Activated CD4-positive, alpha-beta T cell treated with anti-CD3 and anti-CD28 coated beads, Interleukin-2, amount 50 U/mL, for 24 hours (primary cell): ENCODE results near the gene CREG2.
"Not testable (repeated sequence)": the region's sequence is repeated elsewhere in the genome, so short reads cannot be mapped to it uniquely, and the experiment has no call there.

Experiments used
- DNase-seq, 2 donors: peaks; one replicate each; pipeline ENCODE4 v3.0.0-alpha.2; 2020; ENCODE audit warnings: low read depth in 1 of 2, low spot score in 1 of 2

Gene CREG2

DNA sequence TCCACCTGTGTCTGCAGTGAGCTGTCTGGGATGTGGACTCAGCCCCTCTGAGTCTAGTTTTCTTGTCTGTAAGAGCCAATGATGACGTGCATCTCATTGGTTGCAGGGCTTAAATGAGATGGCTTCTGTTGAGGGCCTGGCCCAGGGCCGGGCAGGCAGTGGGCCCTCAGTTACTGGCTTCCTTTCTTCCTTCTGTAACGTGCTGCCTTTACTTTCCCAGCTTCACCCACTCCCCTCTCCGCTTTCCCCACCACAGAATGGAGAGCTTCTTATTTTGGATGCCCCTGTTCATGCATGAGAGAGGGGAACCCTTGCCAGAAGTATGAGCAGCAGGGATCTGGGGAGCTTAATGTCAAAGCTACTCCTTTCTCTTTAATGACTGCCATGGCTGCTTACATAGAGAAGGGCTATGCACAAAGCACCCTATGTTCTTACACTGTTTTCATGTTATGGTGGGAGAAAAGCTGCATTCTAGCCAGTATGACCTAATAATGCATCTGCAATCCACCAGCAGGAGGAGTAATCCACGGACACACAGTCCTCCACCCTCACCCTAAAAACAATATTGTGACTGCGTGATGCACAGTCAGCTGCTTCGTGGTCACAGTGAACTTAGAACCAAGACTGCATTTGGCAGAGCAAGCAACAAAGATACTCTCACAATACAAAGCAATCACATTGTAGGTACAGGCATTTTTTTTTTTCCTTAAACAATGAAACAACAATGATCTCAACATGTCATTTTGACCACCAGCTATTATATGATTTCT, 37.2 kb downstream of the CREG2 start:
- no peak for DNase-seq

DNA sequence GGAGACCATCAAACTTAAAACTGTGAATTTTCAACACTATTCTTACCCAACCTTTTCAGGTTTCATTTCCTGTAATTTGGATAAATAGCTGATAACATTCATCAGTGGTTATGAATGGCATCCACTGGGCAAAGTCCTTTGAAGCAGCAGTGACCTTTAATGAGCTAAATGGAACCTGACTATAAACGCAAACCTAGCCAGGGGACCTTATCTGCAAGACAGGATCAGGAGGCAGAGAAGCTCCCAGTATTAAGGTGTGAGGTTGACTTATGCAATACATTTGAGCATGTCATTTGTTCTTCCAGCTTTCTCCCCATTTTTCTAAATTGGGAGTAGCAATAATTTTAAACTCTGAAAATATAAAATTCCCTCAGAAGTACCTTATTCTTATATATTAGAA, 38.4 kb downstream of the CREG2 start:
- no peak for DNase-seq

- no peak for DNase-seq
Measured at GRCh38 chr2:101346909-101347308, 40.4 kb downstream of the CREG2 start.

GRCh38 chr2:101344137-101344536, 43.2 kb downstream of the CREG2 start:
- no peak for DNase-seq

DNA sequence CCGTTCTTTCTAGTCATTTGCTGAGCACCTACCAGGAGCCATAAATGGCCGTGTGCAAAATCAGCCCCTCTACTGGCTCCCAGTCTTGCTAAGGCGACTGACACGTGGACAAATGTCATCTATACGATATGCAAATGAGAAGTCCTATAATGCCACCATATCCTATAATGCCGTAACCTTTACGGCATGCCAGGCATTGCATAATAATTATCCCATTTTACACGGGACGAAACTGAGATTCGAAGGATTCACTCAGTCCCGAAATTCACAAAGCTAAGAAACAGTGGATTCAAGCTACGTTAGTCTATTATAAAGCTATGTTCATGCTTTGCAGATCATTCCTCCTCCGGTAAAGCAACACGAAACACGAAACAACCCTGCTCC, 44.7 kb downstream of the CREG2 start:
- no peak for DNase-seq

GRCh38 chr2:101341901-101342624, 45.2 kb downstream of the CREG2 start:
- peak; percentile 56 to 59 for DNase-seq

- no peak for DNase-seq
Measured at GRCh38 chr2:101341421-101341820, 45.9 kb downstream of the CREG2 start.

DNA sequence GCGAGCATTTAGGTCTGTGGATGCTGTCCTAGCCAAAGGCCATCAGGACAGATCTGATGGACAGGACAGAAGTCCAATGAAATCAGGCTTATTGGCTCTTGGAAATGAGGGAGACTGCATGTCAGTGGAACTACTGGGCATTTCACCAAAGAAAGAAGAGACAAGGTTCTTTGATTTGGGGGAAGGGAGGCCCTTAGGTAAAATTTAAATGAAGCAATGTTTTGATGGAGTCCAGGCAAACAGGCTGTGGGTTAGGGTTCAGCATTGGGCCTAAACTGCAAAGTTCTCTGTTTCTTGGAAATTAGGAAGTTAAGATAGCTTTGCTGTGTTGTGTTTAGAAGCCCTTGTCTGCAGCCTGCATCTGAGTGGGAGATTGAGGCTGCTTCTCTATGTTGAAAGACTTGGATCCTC, 47.2 kb downstream of the CREG2 start:
- no peak for DNase-seq

GRCh38 chr2:101339266-101339880, 47.9 kb downstream of the CREG2 start:
- DNase-seq = no peak

- DNase-seq = no peak
Measured at GRCh38 chr2:101337877-101338276, 49.4 kb downstream of the CREG2 start.

- DNase-seq = no peak
Measured at GRCh38 chr2:101332885-101333766, 54.2 kb downstream of the CREG2 start.

DNA sequence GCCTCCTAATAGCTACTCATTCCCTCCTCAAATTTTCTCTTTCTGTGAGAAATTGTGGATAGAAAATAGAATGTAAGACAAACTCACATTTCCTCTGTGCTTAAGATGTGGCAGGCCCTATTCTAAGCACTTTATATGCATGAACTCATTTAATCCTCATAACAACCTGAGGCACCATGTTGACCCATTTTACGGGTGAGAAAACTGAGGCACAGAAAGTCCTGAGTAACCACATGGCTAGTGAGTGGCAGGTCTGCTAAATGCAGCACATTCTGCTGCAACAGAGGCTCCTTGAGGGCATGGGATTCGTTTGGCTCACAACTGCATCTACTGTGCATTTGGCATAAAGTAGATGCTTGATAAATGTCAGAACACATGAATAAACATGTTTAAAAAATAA, 56.1 kb downstream of the CREG2 start:
- no peak for DNase-seq

DNA sequence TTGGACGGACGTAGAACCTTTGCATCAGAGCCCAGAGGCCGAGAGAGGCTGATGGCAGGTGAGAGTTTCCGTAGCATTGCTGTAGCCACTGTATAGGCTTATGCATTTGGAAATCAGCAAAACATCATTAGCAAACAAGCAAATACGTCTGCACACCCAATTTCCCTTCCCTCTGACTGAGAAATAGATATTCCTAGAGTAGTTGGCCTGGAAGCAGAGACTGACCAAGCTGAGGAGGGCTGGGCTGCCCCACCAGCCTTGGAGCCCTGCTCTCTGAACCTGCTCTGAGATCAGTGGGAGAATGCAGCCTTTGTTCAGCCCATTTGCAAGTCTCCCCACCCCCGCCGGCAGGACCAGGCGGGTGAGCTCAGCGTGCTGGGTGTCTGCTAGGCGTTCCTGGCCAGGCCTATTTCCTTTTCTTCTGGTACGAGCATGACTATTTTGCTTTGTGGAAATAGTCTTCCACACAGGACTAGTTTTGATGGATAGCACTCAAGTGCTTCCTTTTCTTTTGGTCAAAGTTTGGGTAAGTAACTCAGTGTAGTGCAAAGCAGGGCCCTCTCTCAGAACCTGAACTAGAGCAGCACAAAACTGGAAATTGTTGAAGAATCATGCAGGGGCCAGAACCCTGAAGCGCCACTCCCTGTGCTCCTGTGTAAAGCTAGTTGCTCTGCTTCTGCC, 56.9 kb downstream of the CREG2 start:
- DNase-seq = peak in 1 of 2 donors; percentile 41

DNA sequence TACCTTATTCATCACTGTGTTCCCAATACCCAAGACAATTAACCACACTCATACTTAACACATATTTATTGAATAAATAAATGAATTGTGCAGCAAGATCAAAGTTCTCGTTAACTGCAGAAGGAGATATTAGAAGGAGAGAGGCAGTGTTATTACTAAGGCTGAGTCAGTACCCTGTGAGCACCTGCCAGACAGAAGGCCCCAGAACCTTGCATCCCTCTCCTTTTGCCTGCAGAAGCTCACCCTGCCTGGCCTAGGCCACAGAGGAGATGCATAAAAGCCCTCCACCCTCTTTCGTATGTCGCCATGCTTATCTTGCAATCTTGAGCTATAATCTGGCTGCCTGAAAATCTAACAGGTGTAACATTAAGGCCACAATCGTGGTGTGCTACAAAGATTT, 58.3 kb downstream of the CREG2 start:
- no peak for DNase-seq

GRCh38 chr2:101328474-101329007, 58.8 kb downstream of the CREG2 start:
- DNase-seq = peak in 1 of 2 donors; percentile 11

GRCh38 chr2:101327863-101328394, 59.4 kb downstream of the CREG2 start:
- no peak for DNase-seq

- no peak for DNase-seq
Measured at GRCh38 chr2:101325425-101325824, 61.9 kb downstream of the CREG2 start.

GRCh38 chr2:101316568-101316967, 70.7 kb downstream of the CREG2 start:
- not testable (repeated sequence) for DNase-seq

DNA sequence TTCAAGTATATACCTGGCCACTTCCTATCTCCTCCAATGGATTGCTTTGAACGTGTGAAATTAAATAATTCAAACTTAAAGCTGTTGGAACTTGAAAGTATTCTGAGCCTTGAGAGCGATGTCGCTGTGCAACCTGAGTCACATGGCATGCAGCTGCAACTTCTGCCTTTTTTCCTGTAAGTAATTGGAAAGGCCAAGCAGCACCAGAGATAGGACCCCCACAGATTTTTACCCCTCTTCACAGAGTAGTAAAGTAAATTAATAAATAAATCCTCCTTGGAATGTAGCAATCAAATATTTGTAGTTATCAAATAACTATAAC, 75.6 kb downstream of the CREG2 start:
- no peak for DNase-seq
